Transverse colon (tissue), 4 donors: ENCODE data around the gene ALDOB. TPM values are rescaled to one million over a fixed set of nuclear protein-coding genes. Genes with fewer than 3 reads are reported as not detected.

Source experiments
- DNase-seq: peaks from one replicate; pipeline ENCODE4 v3.0.0-alpha.2; 2019
- H3K27ac ChIP-seq, 4 donors: fragments of 200-600 bp; sonication (generic); 2 replicates each; pipeline ENCODE4 v1.5.1; 2016 to 2018; ENCODE audit warnings: inconsistent platforms in 4 of 4
- H3K27me3 ChIP-seq: fragments of 200-600 bp; sonication (generic); 2 replicates; pipeline ENCODE4 v1.5.1; 2017; ENCODE audit warnings: inconsistent platforms
- H3K36me3 ChIP-seq, 4 donors: fragments of 200-600 bp; sonication (generic); 2 replicates each; pipeline ENCODE4 v1.5.1; 2017 to 2019; ENCODE audit warnings: inconsistent platforms in 4 of 4
- H3K4me1 ChIP-seq, 4 donors: fragments of 200-600 bp; sonication (generic); 2 replicates each; pipeline ENCODE4 v1.5.1; 2017 to 2020; ENCODE audit warnings: inconsistent platforms in 4 of 4
- H3K4me3 ChIP-seq, 4 donors: fragments of 200-600 bp; sonication (generic); 1 replicate in 1 of 4; 2 replicates in 3 of 4; pipeline versions ENCODE4 v1.5.1 to v1.6.1; 2017 to 2019; ENCODE audit warnings: inconsistent platforms in 4 of 4
- H3K9me3 ChIP-seq, 2 donors: fragments of 200-600 bp; sonication (generic); 2 replicates each; pipeline ENCODE4 v1.5.1; 2017 to 2019; ENCODE audit warnings: inconsistent platforms in 2 of 2
- CTCF ChIP-seq, 5 experiments: fragments of 200-600 bp in 3 of 5; fragments of 450-650 bp in 2 of 5; sonication (generic) in 3 of 5; IDR thresholded peaks; 1 replicate in 2 of 5; 2 replicates in 3 of 5; pipeline ENCODE4 v1.5.1; 2016 to 2017; ENCODE audit warnings: antibody characterized with exemption in 5 of 5, inconsistent platforms in 3 of 5, mild to moderate bottlenecking in 2 of 5, moderate library complexity in 1 of 5
- EP300 ChIP-seq: sonication (generic); formaldehyde crosslinking; IDR thresholded peaks from one replicate; pipeline ENCODE4 v1.6.1; 2017; ENCODE audit warnings: antibody characterized with exemption, low read depth
- POLR2A ChIP-seq: fragments of 450-650 bp; IDR thresholded peaks from one replicate; pipeline ENCODE4 v1.6.1; 2016; ENCODE audit warnings: antibody characterized with exemption, mild to moderate bottlenecking, moderate library complexity
- POLR2AphosphoS5 ChIP-seq, 3 donors: sonication (generic); formaldehyde crosslinking; IDR thresholded peaks; one replicate each; pipeline ENCODE4 v1.6.1; 2016; ENCODE audit warnings: antibody characterized with exemption in 3 of 3
- WGBS, 2 donors: methylation state at CpG; one replicate each; pipeline ENCODE4 v1.1.5; 2018; ENCODE audit warnings: low coverage in 1 of 2; 5-methylcytosine and 5-hydroxymethylcytosine counted together
- in situ Hi-C, 4 donors: fragments of 200-750 bp; cut with MboI; loops; one replicate each; pipeline versions ENCODE4 v1.15.0 to v1.15.1; 2017; ENCODE audit warnings: low sequenced_read_pairs in 3 of 4, low pct_ligation_motif_present in 1 of 4, low pct_unique_long_range_greater_than_20kb in 1 of 4
- intact Hi-C: fragments of 100-400 bp; cut with DNase I; formaldehyde crosslinking; loops from one replicate; pipeline ENCODE4 v1.15.1; 2023; ENCODE audit warnings: low total_unique reads
- total RNA-seq, 4 donors: library from RNA; depleted of rRNA; stranded (reverse); fragments of >200 nt; gene quantifications; one replicate each; pipeline ENCODE4 v1.1.0, GENCODE V29; 2016

ALDOB gene
- total RNA-seq, 4 donors from 2014 or later = 1.9 to 55.0 (median 20.1) TPM; not detected in 1

GRCh38 chr9:101417389-101417788 lies 18.2 kb downstream of the ALDOB start:
- in situ Hi-C loops (no loop called here), intact Hi-C loops (no loop called here)
- TF ChIP-seq POLR2A (no peak), EP300 (no peak), CTCF (IDR thresholded peaks at IDR 0.05) (no peak), POLR2AphosphoS5 (IDR thresholded peaks at IDR 0.05) (no peak)
- Histone ChIP-seq H3K36me3 (no peaks in the 10 kb centered on the region), H3K27me3 (no peaks in the 10 kb centered on the region), H3K4me1 (no peaks in the 10 kb centered on the region), H3K27ac (no peak overlapping the region), H3K9me3 (peaks cover 17 to 32% of the 10 kb centered on the region in 2 donors), H3K4me3 (no peak overlapping the region)
- DNase-seq = no peak

GRCh38 chr9:101415578-101415977 lies 20.0 kb downstream of the ALDOB start:
- no peaks in the 10 kb centered on the region for H3K4me1 ChIP-seq
- H3K36me3 ChIP-seq = no peaks in the 10 kb centered on the region
- in situ Hi-C loops = no loop called here
- TF ChIP-seq EP300 (no peak), POLR2AphosphoS5 (IDR thresholded peaks at IDR 0.05) (no peak), POLR2A (no peak), CTCF (IDR thresholded peaks at IDR 0.05) (no peak)
- H3K27ac ChIP-seq = no peak overlapping the region
- no peak overlapping the region for H3K4me3 ChIP-seq
- DNase-seq = no peak
- intact Hi-C loops = no loop called here
- peaks cover 33 to 50% of the 10 kb centered on the region in 2 donors for H3K9me3 ChIP-seq
- H3K27me3 ChIP-seq = no peaks in the 10 kb centered on the region

GRCh38 chr9:101414839-101415238 lies 20.7 kb downstream of the ALDOB start:
- in situ Hi-C loops = no loop called here
- intact Hi-C loops = no loop called here
- no peak overlapping the region for H3K27ac ChIP-seq

GRCh38 chr9:101409079-101409477 lies 26.5 kb downstream of the ALDOB start:
- no peaks in the 10 kb centered on the region for H3K27me3 ChIP-seq
- intact Hi-C loops (no loop called here), in situ Hi-C loops (no loop called here)
- peaks cover 10 to 55% (median 35%) of the 10 kb centered on the region in 4 donors for H3K36me3 ChIP-seq
- no peak for TF ChIP-seq CTCF (IDR thresholded peaks at IDR 0.05)
- TF ChIP-seq POLR2AphosphoS5 (IDR thresholded peaks at IDR 0.05) = no peak
- TF ChIP-seq EP300 = no peak
- TF ChIP-seq POLR2A = no peak
- no peaks in the 10 kb centered on the region for H3K4me1 ChIP-seq
- peaks cover 92 to 98% of the 10 kb centered on the region in 2 donors for H3K9me3 ChIP-seq
- no peak overlapping the region for H3K27ac ChIP-seq
- WGBS, 2 donors = 97 to 100% methylated on average over 2 to 4 of the region's 4 CpGs
- no peak overlapping the region for H3K4me3 ChIP-seq
- no peak for DNase-seq

More at GRCh38 chr9:101414839-101415238, 20.7 kb downstream of the ALDOB start:
- peaks cover 40 to 57% of the 10 kb centered on the region in 2 donors for H3K9me3 ChIP-seq
- H3K36me3 ChIP-seq = no peaks in the 10 kb centered on the region
- no peak overlapping the region for H3K4me3 ChIP-seq
- no peak for DNase-seq
- no peaks in the 10 kb centered on the region for H3K27me3 ChIP-seq
- no peak for TF ChIP-seq EP300
- no peak for TF ChIP-seq POLR2AphosphoS5 (IDR thresholded peaks at IDR 0.05)
- no peak for TF ChIP-seq POLR2A
- TF ChIP-seq CTCF (IDR thresholded peaks at IDR 0.05) = no peak
- H3K4me1 ChIP-seq = no peaks in the 10 kb centered on the region
